ENCODE measurements around the gene SLC9A3. TPM values are rescaled to one million over a fixed set of nuclear protein-coding genes. Genes with fewer than 3 reads are reported as not detected.

The SLC9A3 gene
- total RNA-seq, 6 donors from 2014 or later = 1.0 to 4.1 (median 1.9) TPM

DNA sequence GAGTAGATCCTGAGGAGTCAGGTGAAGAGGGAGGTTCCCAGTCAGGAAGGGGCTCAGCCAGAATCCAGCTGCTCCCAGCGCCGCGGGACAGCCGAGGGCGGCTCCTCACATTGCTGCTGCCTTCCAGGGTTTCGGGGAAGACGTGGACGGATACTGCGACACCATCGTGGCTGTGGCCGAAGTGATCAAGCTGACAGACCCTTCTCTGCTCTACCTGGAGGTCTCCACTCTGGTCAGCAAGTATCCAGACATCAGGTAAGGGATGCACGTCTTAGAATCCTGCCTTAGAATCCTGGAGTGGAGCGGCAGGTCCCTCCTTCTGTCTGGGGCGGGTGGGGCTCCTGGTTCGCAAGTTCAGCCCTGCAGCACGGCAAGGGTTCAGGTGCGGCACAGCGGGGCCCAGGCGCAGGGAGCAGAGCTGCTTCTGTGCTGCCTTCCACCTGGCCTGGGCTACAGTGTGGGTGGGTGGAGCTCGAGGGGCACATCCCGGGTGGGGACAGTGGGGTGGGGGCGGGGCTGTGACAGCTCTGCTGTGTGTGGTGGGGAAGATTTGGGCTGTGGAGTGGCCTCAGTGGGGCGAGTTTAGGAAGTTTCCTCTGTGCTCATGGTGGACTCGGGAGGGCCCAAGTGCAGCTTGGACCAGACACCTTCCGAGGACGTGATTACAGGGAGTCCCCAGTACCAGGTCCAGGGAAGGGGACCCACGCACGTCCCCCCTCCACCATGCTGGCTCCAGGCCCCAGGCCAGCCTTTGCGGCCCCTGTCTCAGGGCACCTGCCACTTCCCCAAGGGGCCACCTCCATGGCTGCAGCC is 58.5 kb downstream of the SLC9A3 start:
- H3K4me3 ChIP-seq = no peak overlapping the region
- ATAC-seq (ENCODE audit: low FRiP score in 2 of 2) (peak; percentile 13 to 18), DNase-seq (peak in 1 of 2 donors; percentile 71)
- peaks cover 0 to under 1% (median 0%) of the 10 kb centered on the region in 4 donors for H3K4me1 ChIP-seq
- TF ChIP-seq EP300 (IDR thresholded peaks at IDR 0.05) = no peak
- TF ChIP-seq POLR2AphosphoS5 (IDR thresholded peaks at IDR 0.05) = no peak
- TF ChIP-seq, protein P1, sequence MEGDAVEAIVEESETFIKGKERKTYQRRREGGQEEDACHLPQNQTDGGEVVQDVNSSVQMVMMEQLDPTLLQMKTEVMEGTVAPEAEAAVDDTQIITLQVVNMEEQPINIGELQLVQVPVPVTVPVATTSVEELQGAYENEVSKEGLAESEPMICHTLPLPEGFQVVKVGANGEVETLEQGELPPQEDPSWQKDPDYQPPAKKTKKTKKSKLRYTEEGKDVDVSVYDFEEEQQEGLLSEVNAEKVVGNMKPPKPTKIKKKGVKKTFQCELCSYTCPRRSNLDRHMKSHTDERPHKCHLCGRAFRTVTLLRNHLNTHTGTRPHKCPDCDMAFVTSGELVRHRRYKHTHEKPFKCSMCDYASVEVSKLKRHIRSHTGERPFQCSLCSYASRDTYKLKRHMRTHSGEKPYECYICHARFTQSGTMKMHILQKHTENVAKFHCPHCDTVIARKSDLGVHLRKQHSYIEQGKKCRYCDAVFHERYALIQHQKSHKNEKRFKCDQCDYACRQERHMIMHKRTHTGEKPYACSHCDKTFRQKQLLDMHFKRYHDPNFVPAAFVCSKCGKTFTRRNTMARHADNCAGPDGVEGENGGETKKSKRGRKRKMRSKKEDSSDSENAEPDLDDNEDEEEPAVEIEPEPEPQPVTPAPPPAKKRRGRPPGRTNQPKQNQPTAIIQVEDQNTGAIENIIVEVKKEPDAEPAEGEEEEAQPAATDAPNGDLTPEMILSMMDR (IDR thresholded peaks at IDR 0.05) = no peak
- TF ChIP-seq POLR2A (IDR thresholded peaks at IDR 0.05) = no peak
- H3K36me3 ChIP-seq = peaks cover 15 to 72% (median 52%) of the 10 kb centered on the region in 4 donors
- 97% methylated on average over 13 to 29 of the region's 29 CpGs for WGBS, 2 donors
- no peaks in the 10 kb centered on the region for H3K27me3 ChIP-seq
- no peak overlapping the region for H3K27ac ChIP-seq
- H3K9me3 ChIP-seq = no peaks in the 10 kb centered on the region

DNA sequence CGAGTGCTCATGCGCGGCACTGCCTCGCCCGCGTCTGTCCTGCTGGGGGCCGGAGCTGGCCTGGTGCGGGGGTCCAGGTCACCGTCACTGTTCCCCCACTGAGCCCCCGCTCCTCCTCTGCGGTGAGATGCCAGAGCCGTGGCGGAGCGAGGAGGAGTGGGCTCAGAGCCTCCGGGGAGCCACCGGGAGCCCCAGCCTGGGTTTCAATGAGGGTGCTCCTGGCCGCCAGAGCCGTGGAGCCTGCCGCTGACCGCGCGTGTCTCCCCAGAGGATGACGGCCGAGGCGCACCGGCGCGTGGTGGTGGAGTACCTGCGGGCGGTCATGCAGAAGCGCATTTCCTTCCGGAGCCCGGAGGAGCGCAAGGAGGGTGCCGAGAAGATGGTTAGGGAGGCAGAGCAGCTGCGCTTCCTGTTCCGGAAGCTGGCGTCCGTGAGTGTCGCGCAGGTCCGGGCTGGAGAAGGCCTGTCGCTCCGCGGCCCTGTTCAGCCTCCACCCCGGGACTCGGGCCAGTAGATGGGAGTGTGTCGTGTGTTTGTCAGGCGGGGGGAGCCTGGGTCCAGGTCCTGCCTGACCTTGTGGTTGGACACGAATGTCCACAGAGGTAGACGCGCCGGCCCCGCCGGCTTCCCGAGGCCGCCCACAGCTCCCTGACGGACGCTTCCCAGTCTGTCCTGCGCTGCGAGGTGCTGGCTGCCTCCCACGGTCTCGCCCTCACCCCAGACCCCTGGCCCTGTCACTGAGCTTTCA is 59.2 kb downstream of the SLC9A3 start:
- H3K27me3 ChIP-seq = no peaks in the 10 kb centered on the region
- no peak overlapping the region for H3K27ac ChIP-seq
- no peaks in the 10 kb centered on the region for H3K9me3 ChIP-seq
- H3K4me3 ChIP-seq = no peak overlapping the region
- ATAC-seq (ENCODE audit: low FRiP score in 2 of 2) = peak; percentile 26 to 50
- peaks cover 15 to 79% (median 58%) of the 10 kb centered on the region in 4 donors for H3K36me3 ChIP-seq
- peak; percentile 19 to 85 for DNase-seq
- TF ChIP-seq, protein P1 (IDR thresholded peaks at IDR 0.05) = no peak
- no peak for TF ChIP-seq EP300 (IDR thresholded peaks at IDR 0.05)
- no peak for TF ChIP-seq POLR2A (IDR thresholded peaks at IDR 0.05)
- no peak for TF ChIP-seq POLR2AphosphoS5 (IDR thresholded peaks at IDR 0.05)
- H3K4me1 ChIP-seq = no peaks in the 10 kb centered on the region
- WGBS, 2 donors = 94 to 95% methylated on average over 50 to 63 of the region's 63 CpGs

DNA sequence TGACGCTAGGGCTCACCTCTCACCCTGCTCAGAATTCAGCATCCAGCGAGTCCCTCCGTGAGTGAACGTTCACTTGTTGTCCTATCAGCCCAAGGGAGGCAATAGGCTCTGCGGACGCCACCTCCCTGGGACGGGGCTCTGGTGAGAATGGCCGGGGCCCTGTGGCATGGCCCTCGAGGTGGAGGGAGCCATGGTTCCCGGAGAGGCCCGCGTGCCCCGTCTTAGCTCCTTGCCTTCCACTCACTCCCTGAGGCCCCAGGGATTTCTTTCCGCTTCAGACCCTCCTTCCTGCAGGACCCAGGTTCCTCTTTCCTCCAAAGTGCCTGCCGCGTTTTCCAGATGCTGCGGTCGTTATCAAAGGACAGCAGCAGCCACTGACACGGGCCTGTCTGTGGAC is 59.8 kb downstream of the SLC9A3 start:
- ATAC-seq (ENCODE audit: low FRiP score in 2 of 2) (no peak), DNase-seq (peak; percentile 8 to 53)
- Histone ChIP-seq H3K36me3 (peaks cover 15 to 82% (median 64%) of the 10 kb centered on the region in 4 donors), H3K27ac (no peak overlapping the region), H3K4me3 (no peak overlapping the region), H3K9me3 (no peaks in the 10 kb centered on the region), H3K4me1 (no peaks in the 10 kb centered on the region), H3K27me3 (no peaks in the 10 kb centered on the region)
- 93 to 95% methylated on average over 19 of the region's 19 CpGs for WGBS, 2 donors
- TF ChIP-seq EP300 (IDR thresholded peaks at IDR 0.05) (no peak), POLR2AphosphoS5 (IDR thresholded peaks at IDR 0.05) (no peak), POLR2A (IDR thresholded peaks at IDR 0.05) (no peak)
- TF ChIP-seq, protein P1 (IDR thresholded peaks at IDR 0.05) = no peak

DNA sequence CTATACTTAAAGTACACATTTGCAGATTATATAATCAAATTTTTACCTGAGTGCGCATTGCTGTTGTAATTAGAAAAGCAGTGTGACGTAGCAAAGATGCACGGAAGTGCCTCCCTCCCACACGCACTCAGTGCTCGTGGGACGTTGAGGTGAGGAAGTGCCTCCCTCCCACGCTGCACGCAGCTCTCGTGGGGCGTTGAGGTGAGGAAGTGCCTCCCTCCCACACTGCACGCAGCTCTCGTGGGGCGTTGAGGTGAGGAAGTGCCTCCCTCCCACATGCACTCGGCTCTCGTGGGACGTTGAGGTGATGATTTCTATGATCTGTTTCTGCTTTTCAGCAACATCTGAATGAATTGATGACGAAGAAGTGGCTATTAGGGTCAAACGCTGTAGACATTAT is 60.3 kb downstream of the SLC9A3 start:
- Histone ChIP-seq H3K27ac (no peak overlapping the region), H3K27me3 (no peaks in the 10 kb centered on the region), H3K36me3 (peaks cover 15 to 85% (median 66%) of the 10 kb centered on the region in 4 donors), H3K4me1 (no peaks in the 10 kb centered on the region), H3K9me3 (no peaks in the 10 kb centered on the region), H3K4me3 (no peak overlapping the region)
- peak in 1 of 2 donors; percentile 22 for ATAC-seq (ENCODE audit: low FRiP score in 2 of 2)
- TF ChIP-seq POLR2AphosphoS5 (IDR thresholded peaks at IDR 0.05) (no peak), POLR2A (IDR thresholded peaks at IDR 0.05) (no peak), EP300 (IDR thresholded peaks at IDR 0.05) (no peak)
- TF ChIP-seq, protein P1 (IDR thresholded peaks at IDR 0.05) = no peak
- DNase-seq = peak; percentile 22 to 38
- WGBS, 2 donors = 72% methylated on average over 18 of the region's 18 CpGs
